MCF 10A (cell line): ENCODE measurements around the gene TMEM175. TPM values are rescaled to one million over a fixed set of nuclear protein-coding genes. Genes with fewer than 3 reads are reported as not detected.

Experiments used
- BruUV-seq: library from RNA; stranded (reverse); fragments of 400-500 nt; replicated peaks from 2 replicates; lab custom pipeline; 2021; lab: Mats Ljungman, UMichigan
- CTCF ChIA-PET: fragments of 300-600 bp; sonication (Branson Sonifier 250); formaldehyde crosslinking; extraction: SDS; loops from one replicate; lab custom pipeline; 2021; ENCODE audit warnings: antibody characterized with exemption, inconsistent platforms; lab: Yijun Ruan, JAX
- POLR2A ChIA-PET: fragments of 300-600, 350-650 bp; sonication (Branson Sonifier 250); formaldehyde crosslinking; extraction: SDS; loops from one replicate; lab custom pipeline; 2020; ENCODE audit warnings: antibody characterized with exemption, inconsistent platforms; lab: Yijun Ruan, JAX
- DNase-seq: peaks from one replicate; pipeline ENCODE4 v3.0.0-alpha.2; 2018; ENCODE audit not compliant: unreplicated experiment
- H3K27ac Mint-ChIP-seq: one replicate; pipeline ENCODE4 v1.8.0; 2022; ENCODE audit warnings: mild to moderate bottlenecking, low read depth, mixed read lengths; ENCODE audit not compliant: unreplicated experiment
- H3K27me3 Mint-ChIP-seq: one replicate; pipeline ENCODE4 v1.8.0; 2022; ENCODE audit warnings: mixed read lengths; ENCODE audit not compliant: insufficient read depth, unreplicated experiment
- H3K36me3 Mint-ChIP-seq: one replicate; pipeline ENCODE4 v1.8.0; 2022; ENCODE audit warnings: mild to moderate bottlenecking, moderate library complexity, mixed read lengths; ENCODE audit not compliant: insufficient read depth, unreplicated experiment
- H3K4me1 Mint-ChIP-seq: one replicate; pipeline ENCODE4 v1.8.0; 2022; ENCODE audit warnings: mixed read lengths; ENCODE audit not compliant: insufficient read depth, unreplicated experiment
- H3K4me3 Mint-ChIP-seq: one replicate; pipeline ENCODE4 v1.8.0; 2022; ENCODE audit warnings: mild to moderate bottlenecking, moderate library complexity, mixed read lengths; ENCODE audit not compliant: unreplicated experiment
- H3K9me3 Mint-ChIP-seq: one replicate; pipeline ENCODE4 v1.8.0; 2022; ENCODE audit warnings: mixed read lengths; ENCODE audit not compliant: unreplicated experiment
- CTCF ChIP-seq: fragments of 200-600 bp; IDR thresholded peaks from one replicate; pipeline ENCODE4 v1.8.0; 2022; ENCODE audit warnings: antibody characterized with exemption, mild to moderate bottlenecking; ENCODE audit not compliant: unreplicated experiment
- intact Hi-C: fragments of 100-400 bp; cut with micrococcal nuclease; formaldehyde crosslinking; loops from 2 replicates; pipeline ENCODE4 v1.14.1; 2022
- total RNA-seq: library from RNA; stranded (reverse); gene quantifications from 2 replicates; pipeline ENCODE4 v1.2.3, GENCODE V29; 2022

The TMEM175 gene
- total RNA-seq, 1 experiment from 2014 or later: 28.9 TPM

DNA sequence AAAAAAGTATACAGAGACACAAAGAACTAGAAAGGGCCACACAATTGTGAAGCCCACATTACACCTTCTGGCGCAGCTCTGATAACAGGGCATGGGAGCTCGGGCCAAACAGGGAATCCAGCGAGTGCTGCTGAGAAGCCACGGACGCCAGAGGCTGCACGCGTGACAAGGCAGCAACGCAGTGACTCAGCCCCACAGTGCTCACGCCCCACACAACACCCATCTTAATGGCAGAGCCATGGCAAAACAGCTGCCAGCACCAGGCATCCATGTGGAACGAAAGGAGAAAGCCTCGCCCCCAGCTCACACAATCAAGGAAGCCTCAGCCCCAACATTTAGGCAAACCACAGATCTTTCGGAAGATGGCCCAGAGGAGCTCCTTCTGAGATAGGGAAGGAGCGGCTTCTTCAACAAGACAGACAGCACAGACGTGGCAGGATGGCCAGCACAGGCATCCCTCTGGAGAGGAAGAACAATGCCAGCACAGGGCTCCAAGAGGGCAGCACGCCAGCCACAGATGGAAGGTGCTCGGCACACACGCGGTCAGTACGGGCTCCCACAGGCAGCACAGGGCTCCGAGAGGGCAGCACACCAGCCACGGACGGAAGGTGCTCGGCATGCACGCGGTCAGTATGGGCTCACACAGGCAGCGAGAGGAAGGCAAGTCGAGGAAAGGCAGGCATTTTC is 33.2 kb upstream of the TMEM175 start:
- Mint-ChIP-seq H3K27me3 (no peaks in the 10 kb centered on the region), H3K4me3 (no peak overlapping the region), H3K27ac (no peak overlapping the region), H3K4me1 (no peaks in the 10 kb centered on the region), H3K9me3 (no peaks in the 10 kb centered on the region), H3K36me3 (peaks cover 42% of the 10 kb centered on the region)
- intact Hi-C loops: no loop called here
- ChIA-PET CTCF (no interaction called here), POLR2A (no interaction called here)
- no TSS peak for BruUV-seq
- TF ChIP-seq CTCF: no peak
- no peak for DNase-seq

DNA sequence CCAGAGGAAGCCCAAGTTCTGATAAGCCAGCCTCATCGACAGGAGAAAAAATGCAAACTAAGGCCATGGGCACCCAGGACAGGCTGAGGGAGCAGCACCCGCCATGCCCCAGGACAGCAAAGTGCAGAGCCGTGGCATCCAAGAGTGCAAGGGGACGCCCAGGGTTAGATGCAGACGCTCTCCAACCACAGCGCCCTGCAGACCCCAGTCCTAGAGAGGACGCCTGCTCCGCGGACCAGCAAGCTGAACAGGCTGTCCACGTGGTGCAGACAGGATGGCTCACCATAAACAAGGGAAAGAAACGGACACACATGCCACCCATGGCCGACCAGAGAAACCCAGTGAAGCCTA is 32.7 kb upstream of the TMEM175 start:
- Mint-ChIP-seq H3K36me3 (peaks cover 42% of the 10 kb centered on the region), H3K4me1 (no peaks in the 10 kb centered on the region), H3K27ac (no peak overlapping the region), H3K9me3 (no peaks in the 10 kb centered on the region), H3K4me3 (no peak overlapping the region), H3K27me3 (no peaks in the 10 kb centered on the region)
- BruUV-seq: no TSS peak
- no peak for DNase-seq
- POLR2A ChIA-PET: no interaction called here
- TF ChIP-seq CTCF: no peak
- CTCF ChIA-PET: no interaction called here
- intact Hi-C loops: no loop called here

DNA sequence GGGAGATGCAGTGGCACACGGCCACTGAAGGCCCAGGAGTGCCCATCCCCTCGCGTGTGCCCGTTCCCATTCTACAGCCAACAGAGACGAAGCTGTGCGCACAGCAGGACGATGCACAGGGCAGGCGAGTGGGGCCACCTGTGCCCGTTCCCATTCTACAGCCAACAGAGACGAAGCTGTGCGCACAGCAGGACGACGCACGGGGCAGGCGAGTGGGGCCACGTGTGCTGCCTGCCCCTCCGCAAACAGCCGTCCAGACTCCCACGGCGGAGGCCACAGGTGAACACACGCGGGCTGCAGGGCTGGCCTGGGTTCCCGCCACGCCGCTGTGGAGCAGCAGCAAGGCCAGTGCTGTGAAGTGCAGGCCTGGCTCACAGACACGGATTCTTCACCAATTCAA is 32.2 kb upstream of the TMEM175 start:
- Mint-ChIP-seq H3K36me3 (peaks cover 42% of the 10 kb centered on the region), H3K4me1 (no peaks in the 10 kb centered on the region), H3K27ac (no peak overlapping the region), H3K4me3 (no peak overlapping the region), H3K27me3 (no peaks in the 10 kb centered on the region), H3K9me3 (no peaks in the 10 kb centered on the region)
- CTCF ChIA-PET: no interaction called here
- BruUV-seq: no TSS peak
- POLR2A ChIA-PET: no interaction called here
- TF ChIP-seq CTCF: no peak
- intact Hi-C loops: no loop called here
- DNase-seq: no peak

DNA sequence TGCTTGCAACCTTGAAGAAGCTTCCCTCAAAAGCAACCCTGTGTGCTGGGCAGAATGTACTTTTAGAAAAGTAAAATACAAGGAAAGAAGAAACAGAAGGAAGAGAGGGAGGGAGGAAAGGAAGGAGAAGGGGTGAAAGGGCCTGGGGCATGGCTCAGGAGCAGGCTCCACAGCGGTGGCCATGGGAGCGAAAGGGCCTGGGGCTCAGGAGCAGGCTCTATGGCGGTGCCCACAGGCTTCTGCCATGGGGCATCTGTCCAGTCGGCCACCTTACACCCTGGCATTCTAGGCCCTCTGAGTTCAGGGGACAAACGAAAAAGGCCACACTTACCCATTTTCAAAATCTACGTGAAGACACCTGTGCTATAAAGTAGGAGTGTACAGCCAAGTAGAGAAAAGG is 31.5 kb upstream of the TMEM175 start:
- no TSS peak for BruUV-seq
- CTCF ChIA-PET: no interaction called here
- intact Hi-C loops: no loop called here
- no peak overlapping the region for H3K4me3 Mint-ChIP-seq
- H3K36me3 Mint-ChIP-seq: peaks cover 39% of the 10 kb centered on the region
- no peak overlapping the region for H3K27ac Mint-ChIP-seq
- H3K27me3 Mint-ChIP-seq: no peaks in the 10 kb centered on the region
- POLR2A ChIA-PET: no interaction called here
- H3K4me1 Mint-ChIP-seq: no peaks in the 10 kb centered on the region
- no peak for TF ChIP-seq CTCF
- DNase-seq: no peak
- H3K9me3 Mint-ChIP-seq: no peaks in the 10 kb centered on the region
